Suprapubic skin (tissue), 4 donors: ENCODE measurements around the gene UPK3B. TPM values are rescaled to one million over a fixed set of nuclear protein-coding genes. Genes with fewer than 3 reads are reported as not detected.
A peak's percentile ranks its signal among the peaks of the same experiment; 100 is the strongest.
"Not testable (repeated sequence)": the region's sequence is repeated elsewhere in the genome, so short reads cannot be mapped to it uniquely, and the experiment has no call there.

Experiments used
- DNase-seq, 2 donors: peaks; one replicate each; pipeline ENCODE4 v3.0.0-alpha.2; 2019; ENCODE audit warnings: low spot score in 2 of 2
- H3K27ac ChIP-seq: fragments of 200-600 bp; sonication (generic); one replicate; pipeline ENCODE4 v1.5.1; 2019
- H3K27me3 ChIP-seq: fragments of 200-600 bp; sonication (generic); one replicate; pipeline ENCODE4 v1.5.1; 2019
- H3K36me3 ChIP-seq: fragments of 200-600 bp; sonication (generic); one replicate; pipeline ENCODE4 v1.5.1; 2019
- H3K4me1 ChIP-seq: fragments of 200-600 bp; sonication (generic); one replicate; pipeline ENCODE4 v1.5.1; 2019
- H3K4me3 ChIP-seq: fragments of 200-600 bp; sonication (generic); one replicate; pipeline ENCODE4 v1.5.1; 2019; ENCODE audit warnings: mild to moderate bottlenecking
- H3K9me3 ChIP-seq: fragments of 200-600 bp; sonication (generic); one replicate; pipeline ENCODE4 v1.5.1; 2019
- CTCF ChIP-seq, 2 donors: fragments of 200-600 bp in 1 of 2; fragments of 450-650 bp in 1 of 2; sonication (generic) in 1 of 2; IDR thresholded peaks; one replicate each; pipeline ENCODE4 v1.5.1; 2016 to 2019; ENCODE audit warnings: antibody characterized with exemption in 2 of 2, mild to moderate bottlenecking in 1 of 2, moderate library complexity in 1 of 2
- EP300 ChIP-seq: sonication (generic); formaldehyde crosslinking; IDR thresholded peaks from one replicate; pipeline ENCODE4 v1.6.1; 2017; ENCODE audit warnings: antibody characterized with exemption
- POLR2A ChIP-seq, 2 donors: fragments of 450-650 bp; IDR thresholded peaks; one replicate each; pipeline ENCODE4 v1.6.1; 2017; ENCODE audit warnings: antibody characterized with exemption in 2 of 2, mild to moderate bottlenecking in 2 of 2, moderate library complexity in 2 of 2
- POLR2AphosphoS5 ChIP-seq, 3 donors: sonication (generic); formaldehyde crosslinking; IDR thresholded peaks; one replicate each; pipeline ENCODE4 v1.6.1; 2017; ENCODE audit warnings: antibody characterized with exemption in 3 of 3
- WGBS: methylation state at CpG from one replicate; pipeline ENCODE4 v1.1.5; 2018; 5-methylcytosine and 5-hydroxymethylcytosine counted together
- total RNA-seq, 4 donors: library from RNA; depleted of rRNA; stranded (reverse); fragments of >200 nt; gene quantifications; one replicate each; pipeline ENCODE4 v1.1.0, GENCODE V29; 2016

The UPK3B gene
- total RNA-seq, 4 donors from 2014 or later, result 6.0 to 43.9 (median 8.9) TPM

GRCh38 chr7:76499924-76500241 is 10.5 kb upstream of the UPK3B start:
- not testable (repeated sequence) for H3K4me1 ChIP-seq, DNase-seq, H3K4me3 ChIP-seq, H3K9me3 ChIP-seq, H3K27ac ChIP-seq, H3K27me3 ChIP-seq
- peaks cover 19% of the 10 kb centered on the region for H3K36me3 ChIP-seq
- 90% methylated on average over 4 of the region's 19 CpGs for WGBS

- H3K36me3 ChIP-seq, result peaks cover 38% of the 10 kb centered on the region
Observed at GRCh38 chr7:76502224-76502623, 8.1 kb upstream of the UPK3B start.

GRCh38 chr7:76502836-76503235 is 7.5 kb upstream of the UPK3B start:
- not testable (repeated sequence) for H3K9me3 ChIP-seq, H3K4me3 ChIP-seq, H3K27ac ChIP-seq, H3K27me3 ChIP-seq, H3K4me1 ChIP-seq, DNase-seq
- 91% methylated on average over 4 of the region's 16 CpGs for WGBS
- H3K36me3 ChIP-seq, result peaks cover 38% of the 10 kb centered on the region

More at GRCh38 chr7:76502224-76502623, 8.1 kb upstream of the UPK3B start:
- not testable (repeated sequence) for H3K27me3 ChIP-seq, H3K4me1 ChIP-seq, H3K27ac ChIP-seq, H3K9me3 ChIP-seq, H3K4me3 ChIP-seq
- DNase-seq, result peak in 1 of 2 donors; percentile 53
- WGBS, result 78% methylated on average over 4 of the region's 13 CpGs

- not testable (repeated sequence) for H3K27ac ChIP-seq, H3K4me1 ChIP-seq, H3K4me3 ChIP-seq, DNase-seq, H3K9me3 ChIP-seq, H3K27me3 ChIP-seq
- WGBS, result 78% methylated on average over 9 of the region's 12 CpGs
- H3K36me3 ChIP-seq, result peaks cover 38% of the 10 kb centered on the region
Observed at GRCh38 chr7:76503244-76503643, 7.1 kb upstream of the UPK3B start.

GRCh38 chr7:76504351-76505167 is 5.8 kb upstream of the UPK3B start:
- peak in 1 of 2 donors; percentile 53 for DNase-seq
- not testable (repeated sequence) for H3K27ac ChIP-seq, H3K9me3 ChIP-seq, H3K27me3 ChIP-seq, H3K4me1 ChIP-seq, H3K4me3 ChIP-seq
- 79% methylated on average over 18 of the region's 33 CpGs for WGBS
- peaks cover 38% of the 10 kb centered on the region for H3K36me3 ChIP-seq

GRCh38 chr7:76505168-76506080 is 4.9 kb upstream of the UPK3B start:
- DNase-seq, result peak in 1 of 2 donors; percentile 54
- Histone ChIP-seq H3K9me3 (no peaks in the 10 kb centered on the region), H3K36me3 (peaks cover 38% of the 10 kb centered on the region), H3K4me3 (no peak overlapping the region), H3K4me1 (peaks cover 7% of the 10 kb centered on the region), H3K27ac (no peak overlapping the region), H3K27me3 (no peaks in the 10 kb centered on the region)
- TF ChIP-seq POLR2A (IDR thresholded peaks at IDR 0.05) (no peak), POLR2AphosphoS5 (IDR thresholded peaks at IDR 0.05) (no peak), CTCF (IDR thresholded peaks at IDR 0.05) (no peak), EP300 (no peak)
- WGBS, result 95% methylated on average over 15 of the region's 32 CpGs

- Histone ChIP-seq H3K9me3 (no peaks in the 10 kb centered on the region), H3K36me3 (peaks cover 34% of the 10 kb centered on the region), H3K27me3 (no peaks in the 10 kb centered on the region), H3K27ac (no peak overlapping the region), H3K4me1 (peaks cover 9% of the 10 kb centered on the region), H3K4me3 (no peak overlapping the region)
- 83% methylated on average over 3 of the region's 5 CpGs for WGBS
- TF ChIP-seq POLR2AphosphoS5 (IDR thresholded peaks at IDR 0.05) (no peak), CTCF (IDR thresholded peaks at IDR 0.05) (no peak), POLR2A (IDR thresholded peaks at IDR 0.05) (no peak), EP300 (no peak)
- no peak for DNase-seq
Observed at GRCh38 chr7:76506081-76506440, 4.3 kb upstream of the UPK3B start.

GRCh38 chr7:76506643-76507042 is 3.7 kb upstream of the UPK3B start:
- H3K27ac ChIP-seq, H3K4me1 ChIP-seq, DNase-seq, H3K9me3 ChIP-seq, H3K4me3 ChIP-seq, H3K27me3 ChIP-seq: not testable (repeated sequence)
- WGBS, result 94% methylated on average over 8 of the region's 8 CpGs
- peaks cover 32% of the 10 kb centered on the region for H3K36me3 ChIP-seq
